ENCODE data around the gene MAN1C1.

The MAN1C1 gene

DNA sequence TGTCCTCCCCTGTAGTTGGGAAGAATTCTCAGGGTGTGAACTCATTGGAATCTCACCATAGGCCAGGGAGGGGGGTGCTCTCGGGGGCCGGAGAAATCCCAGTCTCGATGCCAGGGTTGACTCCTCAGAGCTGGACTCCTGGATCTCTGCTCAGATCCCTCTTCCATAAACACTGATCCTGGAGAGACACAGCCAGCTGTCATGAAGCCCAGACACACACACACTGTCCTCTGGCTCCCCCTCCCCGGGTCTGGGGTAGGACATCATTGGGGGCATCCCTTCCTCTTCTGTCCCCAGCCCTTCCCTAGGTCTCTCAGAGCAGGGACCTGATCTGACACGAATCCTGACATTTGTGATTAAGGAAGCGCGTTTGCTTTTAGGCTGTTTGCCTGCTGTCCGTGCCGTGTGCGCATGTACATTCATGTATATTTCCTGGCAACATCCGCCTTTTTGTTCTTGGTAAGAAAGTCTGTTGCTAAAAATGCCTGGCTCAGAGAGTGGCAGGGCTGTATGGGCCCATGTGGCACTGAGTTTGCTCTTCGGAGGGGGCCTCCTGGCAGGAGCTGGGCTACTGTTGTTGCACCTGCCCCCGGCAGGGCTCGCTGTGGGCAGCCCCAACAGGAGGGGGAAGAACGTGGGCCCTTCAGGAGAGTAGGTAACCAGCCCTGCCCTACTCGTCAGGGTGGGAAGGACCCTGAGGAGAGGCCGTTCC, 138.0 kb downstream of the MAN1C1 start:
- no peak overlapping the region for H3K27ac ChIP-seq
- no peak for DNase-seq (ENCODE audit: low spot score)
- POLR2A ChIA-PET (ENCODE audit: low non-redundant PET), result no interaction called here
- TF ChIP-seq, protein P1, sequence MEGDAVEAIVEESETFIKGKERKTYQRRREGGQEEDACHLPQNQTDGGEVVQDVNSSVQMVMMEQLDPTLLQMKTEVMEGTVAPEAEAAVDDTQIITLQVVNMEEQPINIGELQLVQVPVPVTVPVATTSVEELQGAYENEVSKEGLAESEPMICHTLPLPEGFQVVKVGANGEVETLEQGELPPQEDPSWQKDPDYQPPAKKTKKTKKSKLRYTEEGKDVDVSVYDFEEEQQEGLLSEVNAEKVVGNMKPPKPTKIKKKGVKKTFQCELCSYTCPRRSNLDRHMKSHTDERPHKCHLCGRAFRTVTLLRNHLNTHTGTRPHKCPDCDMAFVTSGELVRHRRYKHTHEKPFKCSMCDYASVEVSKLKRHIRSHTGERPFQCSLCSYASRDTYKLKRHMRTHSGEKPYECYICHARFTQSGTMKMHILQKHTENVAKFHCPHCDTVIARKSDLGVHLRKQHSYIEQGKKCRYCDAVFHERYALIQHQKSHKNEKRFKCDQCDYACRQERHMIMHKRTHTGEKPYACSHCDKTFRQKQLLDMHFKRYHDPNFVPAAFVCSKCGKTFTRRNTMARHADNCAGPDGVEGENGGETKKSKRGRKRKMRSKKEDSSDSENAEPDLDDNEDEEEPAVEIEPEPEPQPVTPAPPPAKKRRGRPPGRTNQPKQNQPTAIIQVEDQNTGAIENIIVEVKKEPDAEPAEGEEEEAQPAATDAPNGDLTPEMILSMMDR (conservative IDR thresholded peaks at IDR 0.05; ENCODE audit: low read depth), result no peak
- CTCF ChIA-PET, result no interaction called here

DNA sequence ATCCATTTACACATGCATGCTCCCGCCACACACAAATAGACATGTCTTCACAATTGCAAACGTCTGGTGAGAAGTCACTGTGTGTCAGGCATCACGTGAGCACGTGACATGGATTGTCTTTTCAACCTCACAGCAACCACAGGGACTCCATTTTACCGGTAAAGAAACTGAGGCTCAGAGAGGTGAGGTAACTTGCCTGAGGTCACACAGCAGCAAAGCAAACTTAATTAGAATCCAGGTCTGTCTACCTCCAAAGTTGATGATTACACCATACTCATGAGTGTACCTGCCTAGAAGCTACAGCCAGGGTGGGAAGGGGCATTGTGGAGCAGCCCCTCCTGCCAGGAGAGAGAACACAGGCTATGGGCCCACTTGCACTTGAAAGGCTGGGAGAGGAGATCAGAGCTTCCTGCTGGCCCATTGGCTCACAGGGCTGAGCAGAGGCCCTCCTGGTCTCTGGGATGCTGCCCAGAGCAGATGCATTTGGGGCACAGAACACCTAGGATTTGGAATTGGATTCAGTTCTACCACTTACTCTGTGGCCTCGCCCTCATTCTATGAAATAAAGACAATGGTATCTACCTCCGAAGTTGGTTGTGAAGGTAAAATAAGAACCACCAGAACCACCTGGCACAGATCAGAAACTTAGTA, 139.0 kb downstream of the MAN1C1 start:
- ChIA-PET POLR2A (ENCODE audit: low non-redundant PET) (no interaction called here), CTCF (no interaction called here)

DNA sequence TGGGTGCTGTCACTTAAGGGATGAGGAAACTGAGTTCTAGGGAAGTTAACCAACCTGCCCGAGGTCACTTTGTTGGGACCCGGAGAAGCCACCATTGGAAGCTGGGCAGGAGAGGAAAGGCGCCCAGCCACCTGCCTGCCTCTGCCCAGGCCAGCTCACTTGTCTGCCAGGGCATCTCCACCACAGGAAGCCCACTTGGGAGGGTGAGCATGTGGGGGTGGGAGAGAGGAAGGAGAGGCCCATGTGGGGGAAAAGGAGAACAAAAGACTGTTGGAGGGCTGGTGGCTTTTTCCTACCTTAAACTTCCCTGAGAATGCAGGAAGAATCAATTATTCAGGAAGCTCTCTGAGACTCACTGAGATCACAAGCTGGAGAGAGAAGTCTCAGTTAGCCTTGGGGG, 139.6 kb downstream of the MAN1C1 start:
- TF ChIP-seq, protein P1 (conservative IDR thresholded peaks at IDR 0.05; ENCODE audit: low read depth), result no peak
- ChIA-PET POLR2A (ENCODE audit: low non-redundant PET) (no interaction called here), CTCF (no interaction called here)
- H3K27ac ChIP-seq, result no peak overlapping the region
- no peak for DNase-seq (ENCODE audit: low spot score)

More for the DNA sequence above, 139.0 kb downstream of the MAN1C1 start:
- TF ChIP-seq, protein P1 (conservative IDR thresholded peaks at IDR 0.05; ENCODE audit: low read depth), result no peak
- no peak overlapping the region for H3K27ac ChIP-seq
- DNase-seq (ENCODE audit: low spot score), result no peak

- TF ChIP-seq, protein P1 (conservative IDR thresholded peaks at IDR 0.05; ENCODE audit: low read depth), result no peak
- POLR2A ChIA-PET (ENCODE audit: low non-redundant PET), result no interaction called here
- DNase-seq (ENCODE audit: low spot score), result no peak
- no peak overlapping the region for H3K27ac ChIP-seq
- CTCF ChIA-PET, result no interaction called here
Measured at GRCh38 chr1:25757151-25757845, 140.7 kb downstream of the MAN1C1 start.

DNA sequence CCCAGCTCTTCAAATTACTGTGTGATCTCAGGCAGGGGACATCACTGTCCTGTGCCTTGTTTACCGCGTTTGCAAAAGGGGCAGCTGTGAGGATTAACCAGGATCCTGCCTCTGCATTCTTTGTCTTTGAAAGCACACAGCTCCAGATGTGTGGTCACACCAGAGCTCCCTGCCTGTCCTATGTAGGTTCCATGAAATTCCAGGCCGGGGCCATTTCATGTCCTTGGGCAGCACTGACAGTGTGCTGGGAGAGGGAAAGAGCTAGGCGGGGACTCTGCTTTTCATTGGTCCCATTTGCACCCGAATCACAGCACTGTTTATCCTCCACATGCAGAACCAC, 141.2 kb downstream of the MAN1C1 start:
- CTCF ChIA-PET, result no interaction called here

DNA sequence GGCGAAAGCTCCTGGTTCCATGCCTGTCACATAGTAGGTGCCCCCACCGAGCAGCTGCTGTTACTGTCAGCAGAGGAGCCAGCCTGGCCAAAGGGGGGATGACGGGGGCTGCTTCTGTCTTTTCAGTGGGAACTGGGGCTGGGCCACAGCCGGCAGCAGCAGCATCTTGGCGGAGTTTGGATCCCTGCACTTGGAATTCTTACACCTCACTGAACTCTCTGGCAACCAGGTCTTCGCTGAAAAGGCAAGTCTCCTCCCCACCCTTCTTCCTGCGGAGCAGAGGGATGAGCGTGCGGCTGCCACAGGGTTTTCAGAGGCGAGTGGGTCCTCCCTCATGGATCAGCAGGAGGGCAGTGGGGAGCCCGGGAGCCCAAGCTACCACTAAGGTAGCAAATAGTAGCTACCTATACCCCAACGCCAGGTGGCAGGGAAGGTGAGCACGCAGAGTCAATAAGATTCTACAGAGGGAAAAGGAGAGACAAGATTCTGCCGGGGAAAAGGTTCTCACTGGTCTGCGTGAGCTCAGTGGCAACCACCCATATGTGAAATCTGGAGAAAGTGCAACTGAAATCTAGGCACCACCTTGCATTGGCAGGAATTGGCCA, 142.0 kb downstream of the MAN1C1 start:
- no peak overlapping the region for H3K27ac ChIP-seq
- CTCF ChIA-PET, result no interaction called here
- TF ChIP-seq, protein P1 (conservative IDR thresholded peaks at IDR 0.05; ENCODE audit: low read depth), result no peak
- POLR2A ChIA-PET (ENCODE audit: low non-redundant PET), result no interaction called here
- no peak for DNase-seq (ENCODE audit: low spot score)

More for the DNA sequence above, 141.2 kb downstream of the MAN1C1 start:
- no peak for DNase-seq (ENCODE audit: low spot score)
- TF ChIP-seq, protein P1 (conservative IDR thresholded peaks at IDR 0.05; ENCODE audit: low read depth), result no peak
- POLR2A ChIA-PET (ENCODE audit: low non-redundant PET), result no interaction called here
- no peak overlapping the region for H3K27ac ChIP-seq

Data from RWPE1 (cell line).